Measurements from ENCODE around the gene DAG1.

GRCh38 chr3:49493901-49494300 lies 23.8 kb downstream of the DAG1 start:
- TF ChIP-seq CTCF (conservative IDR thresholded peaks at IDR 0.05; ENCODE audit: low read depth, low read length) (no peak), EZH2phosphoT487 (IDR thresholded peaks at IDR 0.05; ENCODE audit: borderline replicate concordance, low read length) (no peak), EZH2 (IDR thresholded peaks at IDR 0.05; ENCODE audit: low read length, unreplicated experiment) (no peak)

Data from PC-3 (cell line).